ENCODE data around the gene TRAM2. TPM values are rescaled to one million over a fixed set of nuclear protein-coding genes. Genes with fewer than 3 reads are reported as not detected.

TRAM2 gene
- total and polyA plus RNA-seq, 2 donors (not counting 3 experiments of a cell fraction or from before 2014, with no cell fraction given) = 85.7 to 98.6 TPM

GRCh38 chr6:52507557-52508260 is 69.2 kb downstream of the TRAM2 start:
- no peaks in the 10 kb centered on the region for H3K79me2 ChIP-seq (ENCODE audit: control insufficient read depth, insufficient read depth, low read length)
- H3K4me1 ChIP-seq (ENCODE audit: control insufficient read depth, extremely low read depth, insufficient read depth, low read length) = peaks cover 59% of the 10 kb centered on the region
- no peaks in the 10 kb centered on the region for H3K9me3 ChIP-seq (replicated peaks; ENCODE audit: control insufficient read depth, insufficient read depth, low read length)
- H3K9ac ChIP-seq (replicated peaks; ENCODE audit: extremely low read depth, insufficient read depth, low read length) = no peak overlapping the region
- no TSS peak for BruUV-seq (replicated peaks)
- TF ChIP-seq MAX (IDR thresholded peaks at IDR 0.05; ENCODE audit: insufficient read depth, insufficient read length) = no peak
- no peak for TF ChIP-seq MYC (IDR thresholded peaks at IDR 0.05; ENCODE audit: low read depth, low read length)
- no peak for TF ChIP-seq JUN (IDR thresholded peaks at IDR 0.05; ENCODE audit: borderline replicate concordance, insufficient read depth, insufficient read length, low read depth)
- no peak for TF ChIP-seq GATA2 (IDR thresholded peaks at IDR 0.05; ENCODE audit: insufficient read depth, insufficient read length, low read depth, low read length)
- TF ChIP-seq, protein P1, sequence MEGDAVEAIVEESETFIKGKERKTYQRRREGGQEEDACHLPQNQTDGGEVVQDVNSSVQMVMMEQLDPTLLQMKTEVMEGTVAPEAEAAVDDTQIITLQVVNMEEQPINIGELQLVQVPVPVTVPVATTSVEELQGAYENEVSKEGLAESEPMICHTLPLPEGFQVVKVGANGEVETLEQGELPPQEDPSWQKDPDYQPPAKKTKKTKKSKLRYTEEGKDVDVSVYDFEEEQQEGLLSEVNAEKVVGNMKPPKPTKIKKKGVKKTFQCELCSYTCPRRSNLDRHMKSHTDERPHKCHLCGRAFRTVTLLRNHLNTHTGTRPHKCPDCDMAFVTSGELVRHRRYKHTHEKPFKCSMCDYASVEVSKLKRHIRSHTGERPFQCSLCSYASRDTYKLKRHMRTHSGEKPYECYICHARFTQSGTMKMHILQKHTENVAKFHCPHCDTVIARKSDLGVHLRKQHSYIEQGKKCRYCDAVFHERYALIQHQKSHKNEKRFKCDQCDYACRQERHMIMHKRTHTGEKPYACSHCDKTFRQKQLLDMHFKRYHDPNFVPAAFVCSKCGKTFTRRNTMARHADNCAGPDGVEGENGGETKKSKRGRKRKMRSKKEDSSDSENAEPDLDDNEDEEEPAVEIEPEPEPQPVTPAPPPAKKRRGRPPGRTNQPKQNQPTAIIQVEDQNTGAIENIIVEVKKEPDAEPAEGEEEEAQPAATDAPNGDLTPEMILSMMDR (IDR thresholded peaks at IDR 0.05; ENCODE audit: extremely low read depth in 1 of 2, insufficient read depth in 1 of 2, low read depth in 1 of 2, low read length in 2 of 2) = no peak
- no peak for TF ChIP-seq POLR2A (IDR thresholded peaks at IDR 0.05; ENCODE audit: low read depth, low read length)
- TF ChIP-seq POLR2AphosphoS5 (IDR thresholded peaks at IDR 0.05; ENCODE audit: insufficient read depth, low read depth, low read length) = no peak
- no peak for TF ChIP-seq EZH2 (IDR thresholded peaks at IDR 0.05; ENCODE audit: borderline replicate concordance, low read depth, low read length, severe bottlenecking)
- TF ChIP-seq FOS (IDR thresholded peaks at IDR 0.05; ENCODE audit: borderline replicate concordance, insufficient read depth, low read length) = no peak
- dilution Hi-C loops (cut with MboI; ENCODE audit: extremely low pct_ligation_motif_present, low sequenced_read_pairs) (no loop called here), intact Hi-C loops (cut with micrococcal nuclease) (no loop called here)
- DNase-seq (ENCODE audit: low read depth, low spot score) (no peak), FAIRE-seq (no peak)
- H3K27ac ChIP-seq (ENCODE audit: insufficient read depth, low read depth, low read length) = no peak overlapping the region
- ChIA-PET CTCF (interaction anchor here (0.8 to 1.4 kb wide), 2 partner anchors 100 kb away, joined by 4 to 5 read pairs; no protein-coding TSS in a partner anchor), POLR2A (no interaction called here)
- no peak overlapping the region for H3K4me2 ChIP-seq (ENCODE audit: insufficient read depth, low read length)
- no peak overlapping the region for H3K4me3 ChIP-seq (replicated peaks in 1 of 3; ENCODE audit: insufficient read depth in 1 of 3, low read depth in 1 of 3, low read length in 3 of 3)
- no peaks in the 10 kb centered on the region for H3K27me3 ChIP-seq (ENCODE audit: control insufficient read depth in 2 of 2, insufficient read depth in 2 of 2, low read length in 2 of 2)
- H2AFZ ChIP-seq (ENCODE audit: low read depth, low read length) = no peak overlapping the region
- no peaks in the 10 kb centered on the region for H4K20me1 ChIP-seq (replicated peaks; ENCODE audit: control insufficient read depth, extremely low read depth, insufficient read depth, low read length)
- H3K36me3 ChIP-seq (ENCODE audit: control insufficient read depth in 2 of 2, extremely low read depth in 1 of 2, insufficient read depth in 2 of 2, low read length in 2 of 2) = peaks cover 26 to 51% of the 10 kb centered on the region in 2 experiments
- no peaks in the 10 kb centered on the region for H3K9me1 ChIP-seq (replicated peaks; ENCODE audit: control insufficient read depth, extremely low read depth, insufficient read depth, low read length)

Measured in endothelial cell of umbilical vein (primary cell).